Esophagus mucosa (tissue), 1 donor: Measurements from ENCODE around the gene COMTD1. TPM values are rescaled to one million over a fixed set of nuclear protein-coding genes. Genes with fewer than 3 reads are reported as not detected.
A peak's percentile ranks its signal among the peaks of the same experiment; 100 is the strongest.

ENCODE experiments used
- ATAC-seq: fragments of 200-7000 bp; cut with Tn5 transposase; one replicate; pipeline ENCODE4 v1.9.1; 2020
- total RNA-seq: library from RNA; stranded (reverse); gene quantifications from one replicate; pipeline ENCODE4 v1.2.4, GENCODE V29; 2023
- donor health status: DM: yes; HTN: yes; CAD: no.

Gene COMTD1
- total RNA-seq, 1 donor from 2014 or later, result 106 TPM

DNA sequence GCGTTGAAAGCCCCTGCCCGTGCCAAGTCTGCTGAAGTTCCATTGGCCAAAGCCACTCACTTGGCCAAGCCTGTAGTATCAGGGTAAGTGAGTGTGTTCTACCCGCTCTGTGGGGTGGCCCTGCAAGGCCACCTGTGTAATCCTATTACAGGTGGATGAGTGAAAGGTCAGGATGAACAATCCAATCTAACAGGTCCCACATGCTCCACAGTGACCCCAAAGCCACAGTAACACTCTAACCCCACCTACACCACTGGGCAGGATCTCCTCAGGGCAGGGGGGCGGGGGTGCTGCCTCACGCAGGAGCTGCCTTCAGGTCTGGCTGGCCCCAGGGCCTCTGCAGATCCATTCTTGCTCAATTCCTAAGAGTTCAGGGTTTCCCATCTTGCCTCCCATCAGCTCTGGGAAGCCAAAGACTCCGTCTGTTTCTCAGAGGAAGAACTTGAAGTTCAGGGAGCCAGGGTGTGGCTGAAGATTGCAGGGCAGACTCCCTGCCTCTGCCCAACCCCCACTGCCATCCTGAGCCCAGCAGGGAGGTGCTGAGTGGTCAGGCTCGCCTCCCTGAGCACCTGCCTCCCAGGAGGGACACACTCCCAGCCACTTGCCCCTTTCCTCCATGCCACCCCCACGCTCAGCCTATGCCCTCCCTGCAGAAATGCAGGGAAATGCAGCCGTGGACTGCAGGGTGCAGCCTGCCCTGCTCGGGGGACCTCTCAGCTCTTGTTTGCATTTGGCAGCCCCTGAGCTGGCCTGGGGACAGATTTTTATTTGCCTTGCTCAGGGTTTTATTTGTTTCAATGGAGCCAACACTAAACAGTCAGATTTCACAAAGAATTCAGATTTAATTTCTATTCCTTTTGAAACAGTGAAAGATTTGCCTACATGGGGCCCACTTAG lies 9.8 kb upstream of the COMTD1 start:
- peak; percentile 64 for ATAC-seq

DNA sequence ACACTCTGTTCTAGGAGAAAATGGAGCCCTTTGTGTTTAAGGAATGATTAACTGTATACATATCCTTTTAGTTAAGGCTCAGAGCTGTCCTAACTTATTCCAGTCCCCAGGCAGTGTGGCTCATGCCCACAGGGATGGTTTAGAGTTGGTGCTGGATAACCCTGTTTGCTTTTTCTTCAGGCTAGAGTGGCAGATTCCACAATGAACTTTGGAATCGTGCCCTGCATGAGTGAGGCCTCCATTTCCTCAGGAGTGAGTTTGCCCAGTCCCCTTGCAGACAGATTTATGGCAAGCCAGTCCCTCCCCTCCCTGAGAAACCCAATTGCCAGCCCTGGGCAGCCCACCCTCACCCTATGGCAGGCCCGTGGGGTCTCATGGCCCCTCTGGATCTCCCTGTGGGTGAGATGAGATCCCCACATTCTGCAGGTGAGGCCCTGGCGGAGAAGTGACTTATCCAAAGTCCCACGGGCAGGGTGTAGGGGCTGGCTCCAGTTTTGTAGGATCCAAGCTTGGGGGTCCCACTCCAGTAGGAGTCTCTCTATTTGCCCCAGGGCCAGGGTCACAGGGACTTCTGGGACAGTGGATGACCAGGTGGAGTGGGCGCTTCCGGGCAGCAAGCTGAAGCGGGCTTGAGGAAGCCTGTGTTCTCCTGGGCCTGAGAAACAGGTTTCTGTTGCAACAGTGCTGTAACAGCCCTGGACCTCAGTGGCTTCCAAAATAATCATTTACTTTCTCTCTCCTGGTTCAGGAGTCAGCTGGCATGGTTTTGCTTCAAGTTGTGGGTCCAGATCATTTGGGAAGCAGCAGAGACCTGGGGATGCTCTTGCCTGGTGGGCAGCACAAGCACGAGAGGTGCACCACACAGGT lies 9.0 kb upstream of the COMTD1 start:
- ATAC-seq, result peak; percentile 59

- peak; percentile 90 for ATAC-seq
Measured at GRCh38 chr10:75243426-75243825, 7.7 kb upstream of the COMTD1 start.

DNA sequence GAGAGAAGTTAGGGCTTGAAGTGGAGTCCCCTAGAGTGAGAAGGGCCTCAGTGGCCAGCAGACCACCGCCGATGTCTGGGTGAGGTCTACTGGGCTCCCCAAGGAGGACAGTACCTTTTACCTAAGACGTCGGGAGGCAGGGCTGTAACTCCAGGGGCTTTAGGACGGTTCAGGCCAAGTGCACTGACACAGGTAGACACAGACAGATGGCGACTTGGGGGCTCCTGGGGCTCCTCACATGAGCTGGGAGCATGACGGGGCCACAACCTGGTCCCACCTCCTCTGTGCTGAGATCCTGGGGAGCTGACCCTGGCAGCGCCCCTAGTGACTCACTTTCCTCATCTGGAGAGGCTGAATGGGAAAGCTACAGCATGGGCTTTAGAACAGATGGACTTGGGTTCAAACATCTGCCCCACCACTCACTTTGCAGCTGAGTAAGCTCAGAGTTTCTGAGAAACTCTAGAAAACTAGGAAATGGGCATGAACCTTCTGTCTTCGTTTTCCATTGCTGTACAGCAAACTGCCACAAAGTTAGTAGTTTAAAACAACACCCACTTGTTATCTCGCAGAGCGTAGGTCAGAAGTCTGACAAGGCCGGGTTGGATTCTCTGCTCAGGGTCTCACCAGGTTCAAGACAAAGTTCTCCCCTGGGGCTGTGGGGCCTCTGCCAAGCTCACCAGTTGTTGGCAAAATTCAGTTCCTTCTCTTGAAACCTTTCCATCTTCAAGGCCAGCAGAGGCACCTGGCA lies 4.7 kb upstream of the COMTD1 start:
- ATAC-seq, result no peak

DNA sequence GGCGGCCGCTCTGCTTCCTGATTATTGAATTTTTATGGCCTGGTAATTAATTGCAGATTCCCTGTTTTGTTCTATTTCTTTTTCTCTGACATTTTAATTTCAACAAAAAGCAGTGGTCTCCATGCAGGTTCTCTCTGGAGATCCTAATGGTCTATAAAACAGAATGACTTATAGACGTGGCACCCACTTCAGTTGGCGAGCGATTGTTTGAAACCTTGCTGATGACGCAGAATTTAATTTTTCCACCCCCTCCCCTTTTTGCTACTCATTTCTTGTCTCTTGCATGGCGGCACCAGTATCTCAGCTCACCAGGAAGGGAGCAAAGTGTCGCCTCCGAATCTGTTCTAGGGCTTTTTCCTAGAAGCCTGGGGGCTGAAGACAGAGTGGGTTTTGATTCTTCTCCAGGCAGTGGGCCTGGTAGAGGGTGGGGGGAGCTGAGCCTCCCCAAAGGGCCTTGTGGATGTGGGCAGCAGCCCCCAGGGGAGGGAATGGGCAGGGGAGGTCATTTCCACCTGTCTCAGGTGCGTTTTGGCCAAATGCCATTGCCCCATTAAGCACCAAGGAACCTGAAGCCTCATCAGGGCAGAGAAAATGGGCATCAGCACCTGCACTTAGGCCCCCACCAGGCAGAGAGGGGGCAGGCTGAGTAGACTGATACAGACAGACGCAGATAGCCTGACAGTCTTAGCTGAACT lies 3.5 kb upstream of the COMTD1 start:
- ATAC-seq, result no peak

DNA sequence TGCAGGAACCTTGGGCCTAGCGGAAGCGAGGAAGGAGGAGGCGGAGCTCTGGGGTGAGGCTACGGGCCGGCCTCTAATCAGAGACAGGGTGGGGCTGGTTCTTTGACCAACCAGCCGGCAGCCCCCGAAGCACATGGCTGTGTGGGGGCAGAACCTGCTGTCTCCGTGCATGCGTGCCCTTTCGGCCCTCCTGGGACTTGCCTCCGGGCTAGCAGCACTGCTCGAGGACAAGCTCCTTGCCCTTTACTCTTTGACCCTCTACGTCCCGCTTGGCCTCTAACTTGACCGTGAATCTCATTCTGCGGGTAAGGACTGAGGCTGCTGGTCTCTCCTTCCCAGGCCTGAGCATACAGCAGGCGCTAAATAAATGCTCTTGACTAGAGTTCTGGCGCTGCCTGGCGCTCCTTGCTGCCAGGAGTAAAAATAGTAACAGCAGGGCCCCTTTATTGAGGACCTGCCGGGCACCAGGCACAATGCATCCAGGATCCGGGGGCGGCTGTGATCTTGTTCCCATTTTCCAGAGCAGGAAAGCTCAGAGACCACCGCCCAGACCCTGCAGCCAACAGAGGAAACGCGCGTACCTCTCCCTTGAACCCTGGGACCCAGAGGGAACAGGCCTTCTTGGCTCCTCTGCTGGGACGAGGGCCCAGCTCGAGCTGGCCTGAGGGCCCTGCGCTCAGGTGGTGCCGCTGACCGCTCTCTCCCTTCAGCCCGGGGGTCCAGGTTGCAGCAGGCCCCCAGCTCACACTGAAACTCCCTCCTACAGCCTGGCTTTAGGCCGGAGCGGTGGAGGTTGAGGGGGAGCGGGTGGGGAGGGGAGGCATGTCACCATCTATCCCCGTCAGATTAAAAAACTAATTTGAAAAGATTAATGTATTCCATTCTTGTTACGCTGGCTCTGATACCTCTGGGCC lies 2.7 kb upstream of the COMTD1 start:
- ATAC-seq, result no peak

DNA sequence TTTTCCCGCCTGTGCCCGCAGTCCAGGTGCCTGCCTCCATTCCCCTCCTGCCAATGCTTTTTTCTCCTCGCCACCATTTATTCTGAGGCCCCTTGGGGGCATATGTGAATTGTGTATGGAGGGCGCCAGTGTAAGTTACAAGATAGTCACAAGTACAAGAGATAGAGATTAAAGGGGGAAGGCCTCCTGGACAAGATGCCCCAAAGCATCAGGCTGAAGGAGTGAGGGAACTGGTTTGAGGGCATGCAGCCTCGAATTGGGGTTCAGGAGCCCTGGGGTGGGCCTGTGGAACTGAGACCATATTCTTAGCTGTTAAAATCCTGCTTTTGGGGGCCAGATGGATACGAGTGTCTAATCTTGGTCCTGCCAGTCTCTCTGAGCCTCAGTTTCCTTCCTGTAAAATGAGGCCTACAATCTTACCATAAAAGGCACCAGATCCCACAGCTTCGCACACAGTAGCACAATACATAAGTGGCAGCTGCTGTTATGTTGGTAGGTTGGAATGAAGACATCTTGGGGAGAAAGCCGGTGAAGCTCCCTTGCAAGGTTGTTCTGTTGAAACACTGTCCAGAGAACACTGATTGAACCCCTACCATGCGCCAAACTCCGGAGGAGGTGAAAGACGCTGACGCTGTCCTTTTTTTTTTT lies 545 bp upstream of the COMTD1 start:
- no peak for ATAC-seq

- peak; percentile 50 for ATAC-seq
Measured at GRCh38 chr10:75234683-75235374, 928 bp downstream of the COMTD1 start.

DNA sequence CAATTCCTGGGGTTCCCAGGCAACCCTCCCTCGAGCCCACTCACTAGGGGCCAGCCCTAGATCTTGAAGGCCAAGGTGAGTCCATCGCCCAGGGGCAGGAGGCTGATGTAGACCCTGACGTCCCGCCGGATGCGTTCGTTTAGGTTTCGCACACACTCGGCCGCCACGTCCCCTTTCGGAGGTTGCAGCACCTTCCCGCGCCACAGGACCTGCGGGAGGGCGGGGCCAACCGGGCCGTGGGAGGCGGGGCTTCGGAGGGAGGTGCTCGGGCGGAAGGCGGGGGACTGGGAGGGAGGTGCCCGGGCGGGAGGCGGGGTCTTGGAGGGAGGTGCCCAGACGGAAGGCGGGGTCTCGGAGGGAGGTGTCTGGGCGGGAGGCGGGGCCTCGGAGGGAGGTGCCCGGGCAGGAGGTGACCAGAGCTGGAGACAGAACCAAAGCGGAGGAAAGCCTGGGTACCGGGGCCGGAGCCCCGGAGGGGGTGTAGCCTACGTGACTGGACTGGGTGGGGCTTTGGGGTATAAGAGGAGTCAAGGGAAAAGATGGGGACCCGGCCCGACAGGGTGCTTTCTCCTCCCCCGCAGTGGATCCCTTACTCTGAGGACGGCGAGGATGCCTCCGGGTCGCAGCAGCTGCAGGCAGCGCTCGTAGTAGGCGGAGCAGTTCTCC lies 1.6 kb downstream of the COMTD1 start:
- peak; percentile 82 for ATAC-seq

GRCh38 chr10:75233444-75234016 lies 2.2 kb downstream of the COMTD1 start:
- no peak for ATAC-seq

- ATAC-seq, result no peak
Measured at GRCh38 chr10:75231672-75232581, 3.8 kb downstream of the COMTD1 start.

- peak; percentile 21 for ATAC-seq
Measured at GRCh38 chr10:75230600-75231038, 5.1 kb downstream of the COMTD1 start.

- no peak for ATAC-seq
Measured at GRCh38 chr10:75229971-75230370, 5.8 kb downstream of the COMTD1 start.

- no peak for ATAC-seq
Measured at GRCh38 chr10:75228834-75229233, 6.9 kb downstream of the COMTD1 start.

DNA sequence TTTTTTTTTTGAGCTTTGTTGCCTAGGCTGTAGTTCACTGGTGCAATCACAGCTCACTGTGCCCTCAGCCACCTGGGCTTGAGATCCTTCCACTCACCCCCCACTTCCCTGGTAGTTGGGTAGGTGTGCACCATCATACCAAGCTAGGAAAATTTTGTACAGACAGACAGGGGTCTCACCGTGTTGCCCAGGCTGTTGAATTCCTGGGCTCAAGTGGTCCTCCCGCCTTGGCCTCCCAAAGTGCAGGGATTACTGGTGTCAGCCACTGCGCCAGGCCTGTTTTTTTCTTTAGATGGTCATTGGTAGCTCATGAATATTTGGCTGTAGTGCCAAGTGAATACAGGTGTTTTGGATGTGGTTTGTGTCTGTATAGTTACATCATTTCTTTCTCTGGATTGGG lies 7.5 kb downstream of the COMTD1 start:
- ATAC-seq, result no peak

DNA sequence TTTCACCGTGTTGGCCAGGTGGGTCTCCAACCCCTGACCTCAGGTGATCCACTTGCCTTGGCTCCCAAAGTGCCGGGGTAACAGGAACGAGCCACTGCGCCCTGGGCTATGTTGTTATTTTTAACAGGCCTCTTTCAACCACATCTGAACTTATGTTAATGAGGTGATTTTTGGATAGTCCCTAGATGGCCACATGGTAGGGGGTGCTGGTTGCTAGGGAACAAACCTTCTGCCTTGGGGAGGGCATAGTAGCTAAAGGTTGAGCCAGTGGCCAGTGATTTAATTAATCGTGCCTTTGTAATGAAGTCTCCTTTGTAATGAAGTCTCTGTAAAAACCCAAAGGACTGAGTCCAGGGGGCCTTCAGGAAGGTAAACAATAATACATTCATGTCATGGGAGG lies 9.1 kb downstream of the COMTD1 start:
- no peak for ATAC-seq

DNA sequence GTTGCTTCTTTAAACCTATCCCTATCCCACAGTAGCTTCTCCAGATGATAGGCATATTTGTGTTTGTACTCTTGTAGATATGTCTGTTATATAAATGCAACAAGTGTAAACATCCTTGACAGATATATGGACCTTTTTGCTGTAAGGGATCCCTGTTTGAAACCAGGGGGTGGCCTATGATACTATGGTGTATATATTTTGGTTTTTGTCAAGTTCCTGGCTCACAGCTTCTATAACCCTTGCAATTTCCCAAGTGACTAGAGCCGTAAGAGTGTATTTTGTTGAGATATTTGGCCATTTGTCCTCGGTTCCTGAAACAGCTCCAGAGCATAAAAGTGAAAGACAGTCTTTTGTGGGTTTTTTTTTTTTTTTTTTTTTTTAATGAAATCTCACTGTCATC lies 9.7 kb downstream of the COMTD1 start:
- ATAC-seq, result no peak

DNA sequence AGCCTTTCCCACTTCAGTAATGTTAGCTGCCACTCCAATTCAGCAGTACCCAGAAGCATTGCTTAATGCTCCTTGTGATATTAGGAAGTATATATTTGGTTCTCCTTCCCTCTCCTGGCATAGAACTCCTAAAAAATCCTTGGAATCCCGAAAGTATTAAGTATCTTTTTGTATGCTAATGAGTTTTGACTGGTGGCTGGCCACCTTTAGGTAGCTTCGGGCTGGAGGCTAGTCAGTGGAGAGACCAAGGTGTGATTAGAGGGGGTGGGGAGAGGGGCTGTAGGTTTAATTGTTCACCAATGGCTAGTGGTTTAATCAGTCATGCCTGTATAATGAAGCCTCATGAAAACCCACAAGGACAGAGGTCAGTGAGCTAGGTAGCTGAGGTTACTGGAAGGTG lies 12.2 kb downstream of the COMTD1 start:
- ATAC-seq, result no peak
